BE2C (cell line): ENCODE measurements around the gene USP8.

ENCODE experiments used
- DNase-seq: peaks from one replicate; pipeline ENCODE4 v3.0.0-alpha.2; 2020
- H3K27me3 ChIP-seq: fragments of 250-450 bp; sonication (Bioruptor Pico); 2 replicates; pipeline ENCODE4 v1.5.1; 2020; ENCODE audit warnings: mild to moderate bottlenecking
- H3K36me3 ChIP-seq: fragments of 250-450 bp; sonication (Bioruptor Pico); 2 replicates; pipeline ENCODE4 v1.5.1; 2020; ENCODE audit warnings: mild to moderate bottlenecking
- H3K4me1 ChIP-seq: fragments of 250-450 bp; sonication (Bioruptor Pico); 2 replicates; pipeline ENCODE4 v1.5.1; 2020
- H3K4me3 ChIP-seq: 2 replicates; pipeline ENCODE4 v1.5.1; 2011; ENCODE audit warnings: low read depth, low read length
- H3K9me3 ChIP-seq: fragments of 250-450 bp; sonication (Bioruptor Pico); 2 replicates; pipeline ENCODE4 v1.5.1; 2020
- TF ChIP-seq, protein P1 (sequence below): IDR thresholded peaks from 2 replicates; pipeline ENCODE4 v1.5.1; 2012; ENCODE audit warnings: mild to moderate bottlenecking, low read depth, low read length

USP8 gene

GRCh38 chr15:50506121-50506520 is 81.9 kb downstream of the USP8 start:
- peak; percentile 35 for DNase-seq

GRCh38 chr15:50513001-50513400 is 88.8 kb downstream of the USP8 start:
- no peaks in the 10 kb centered on the region for H3K36me3 ChIP-seq
- no peaks in the 10 kb centered on the region for H3K4me1 ChIP-seq
- no peaks in the 10 kb centered on the region for H3K9me3 ChIP-seq
- H3K4me3 ChIP-seq, result no peak overlapping the region
- no peak for DNase-seq
- TF ChIP-seq, protein P1, sequence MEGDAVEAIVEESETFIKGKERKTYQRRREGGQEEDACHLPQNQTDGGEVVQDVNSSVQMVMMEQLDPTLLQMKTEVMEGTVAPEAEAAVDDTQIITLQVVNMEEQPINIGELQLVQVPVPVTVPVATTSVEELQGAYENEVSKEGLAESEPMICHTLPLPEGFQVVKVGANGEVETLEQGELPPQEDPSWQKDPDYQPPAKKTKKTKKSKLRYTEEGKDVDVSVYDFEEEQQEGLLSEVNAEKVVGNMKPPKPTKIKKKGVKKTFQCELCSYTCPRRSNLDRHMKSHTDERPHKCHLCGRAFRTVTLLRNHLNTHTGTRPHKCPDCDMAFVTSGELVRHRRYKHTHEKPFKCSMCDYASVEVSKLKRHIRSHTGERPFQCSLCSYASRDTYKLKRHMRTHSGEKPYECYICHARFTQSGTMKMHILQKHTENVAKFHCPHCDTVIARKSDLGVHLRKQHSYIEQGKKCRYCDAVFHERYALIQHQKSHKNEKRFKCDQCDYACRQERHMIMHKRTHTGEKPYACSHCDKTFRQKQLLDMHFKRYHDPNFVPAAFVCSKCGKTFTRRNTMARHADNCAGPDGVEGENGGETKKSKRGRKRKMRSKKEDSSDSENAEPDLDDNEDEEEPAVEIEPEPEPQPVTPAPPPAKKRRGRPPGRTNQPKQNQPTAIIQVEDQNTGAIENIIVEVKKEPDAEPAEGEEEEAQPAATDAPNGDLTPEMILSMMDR, result no peak
- H3K27me3 ChIP-seq, result no peaks in the 10 kb centered on the region

More at GRCh38 chr15:50506121-50506520, 81.9 kb downstream of the USP8 start:
- H3K36me3 ChIP-seq, result peaks cover 2% of the 10 kb centered on the region; the same call in 1 of the 2 replicates
- no peaks in the 10 kb centered on the region for H3K27me3 ChIP-seq
- TF ChIP-seq, protein P1, result no peak
- no peaks in the 10 kb centered on the region for H3K4me1 ChIP-seq
- peak overlapping the region; percentile 47 for H3K4me3 ChIP-seq
- H3K9me3 ChIP-seq, result no peaks in the 10 kb centered on the region

DNA sequence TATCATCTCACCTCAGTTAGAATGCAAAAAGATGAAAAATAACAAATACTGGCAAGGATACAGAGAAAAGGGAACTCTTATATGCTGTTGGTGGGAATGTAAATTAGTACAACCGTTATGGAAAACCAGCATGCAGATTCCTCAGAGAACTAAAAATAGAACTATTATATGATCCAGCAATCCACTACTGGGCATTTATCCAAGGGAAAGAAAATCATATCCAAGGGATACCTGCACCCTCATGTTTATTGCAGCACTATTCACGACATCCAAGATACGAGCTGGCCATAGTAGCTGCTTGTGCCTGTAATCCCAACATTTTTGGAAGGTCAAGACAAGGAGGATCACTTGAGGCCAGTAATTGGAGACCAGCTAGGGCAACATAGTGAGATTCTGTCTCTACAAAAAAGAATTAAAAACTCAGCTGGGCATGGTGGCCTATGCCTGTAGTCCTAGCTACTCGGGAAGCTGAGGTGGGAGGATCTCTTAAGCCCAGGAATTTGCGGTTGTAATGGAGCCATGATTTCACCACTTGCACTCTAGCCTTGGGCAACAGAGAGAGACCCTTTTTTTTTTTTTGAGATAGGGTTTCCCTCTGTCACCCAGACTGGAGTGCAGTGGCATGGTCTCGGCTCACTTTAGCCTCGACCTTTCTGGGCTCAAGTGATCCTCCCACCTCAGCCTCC is 95.7 kb downstream of the USP8 start:
- no peaks in the 10 kb centered on the region for H3K9me3 ChIP-seq
- H3K36me3 ChIP-seq, result no peaks in the 10 kb centered on the region
- no peak for DNase-seq
- no peaks in the 10 kb centered on the region for H3K4me1 ChIP-seq
- TF ChIP-seq, protein P1, result no peak
- H3K4me3 ChIP-seq, result no peak overlapping the region
- H3K27me3 ChIP-seq, result peaks cover 3% of the 10 kb centered on the region; the same call in 1 of the 2 replicates

GRCh38 chr15:50523851-50524251 is 99.6 kb downstream of the USP8 start:
- TF ChIP-seq, protein P1, result no peak
- H3K9me3 ChIP-seq, result no peaks in the 10 kb centered on the region
- H3K4me3 ChIP-seq, result no peak overlapping the region
- no peak for DNase-seq
- H3K36me3 ChIP-seq, result no peaks in the 10 kb centered on the region
- H3K27me3 ChIP-seq, result peaks cover 3% of the 10 kb centered on the region; the same call in 1 of the 2 replicates
- no peaks in the 10 kb centered on the region for H3K4me1 ChIP-seq

DNA sequence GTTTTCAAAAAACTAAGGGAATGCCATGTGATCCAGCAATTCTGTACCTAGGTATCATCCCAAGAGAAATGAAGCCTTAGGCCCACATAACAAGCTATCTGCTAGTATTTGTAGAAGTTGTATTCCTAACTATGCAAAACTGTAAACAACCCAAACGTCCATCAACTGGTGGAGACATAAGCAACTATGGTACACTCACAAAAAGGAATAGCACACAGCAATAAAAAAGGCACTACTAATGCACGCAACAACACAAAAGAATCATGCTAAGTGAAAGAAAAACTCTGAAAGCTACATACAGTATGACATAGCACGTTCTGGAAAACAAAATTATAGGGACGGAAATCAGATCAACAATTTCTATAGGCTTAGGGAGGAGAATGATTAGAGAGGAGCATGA is 107.0 kb downstream of the USP8 start:
- no peaks in the 10 kb centered on the region for H3K36me3 ChIP-seq
- DNase-seq, result no peak
- H3K4me1 ChIP-seq, result no peaks in the 10 kb centered on the region
- 0 out of 2 replicates have a peak, but pooled peaks cover 5% of the 10 kb centered on the region for H3K27me3 ChIP-seq
- TF ChIP-seq, protein P1, result no peak
- H3K4me3 ChIP-seq, result no peak overlapping the region
- no peaks in the 10 kb centered on the region for H3K9me3 ChIP-seq

DNA sequence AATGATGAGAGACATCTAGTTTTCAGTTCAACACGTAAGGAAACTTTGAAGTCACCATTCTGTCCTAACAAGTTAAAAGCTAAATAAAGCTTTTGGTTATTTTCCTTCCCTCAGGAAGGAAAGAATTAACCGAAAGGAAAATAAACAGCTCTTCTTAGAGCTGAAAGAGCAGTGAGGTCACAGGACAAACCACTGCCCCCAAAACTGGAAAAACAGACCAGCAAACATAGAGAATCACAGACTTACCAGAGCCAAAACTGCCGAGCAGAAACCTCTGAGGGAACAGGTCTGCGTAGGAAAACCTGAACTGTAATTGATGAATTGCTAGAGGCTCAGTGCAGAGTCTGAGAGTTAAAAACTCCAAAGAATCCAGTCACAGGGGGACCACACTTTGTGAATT is 107.6 kb downstream of the USP8 start:
- DNase-seq, result no peak
- Histone ChIP-seq H3K27me3 (0 out of 2 replicates have a peak, but pooled peaks cover 5% of the 10 kb centered on the region), H3K36me3 (no peaks in the 10 kb centered on the region), H3K4me1 (no peaks in the 10 kb centered on the region), H3K4me3 (no peak overlapping the region), H3K9me3 (no peaks in the 10 kb centered on the region)
- TF ChIP-seq, protein P1, result no peak
